NCI-H2107 treated with DMSO at 0.1 percent for 48 hours (cell line): ENCODE results near the gene NYNRIN.
"Not testable (repeated sequence)": the region's sequence is repeated elsewhere in the genome, so short reads cannot be mapped to it uniquely, and the experiment has no call there.

ENCODE experiments used
- DNase-seq: peaks from one replicate; lab custom pipeline; 2025; ENCODE audit not compliant: unreplicated experiment; lab: John Stamatoyannopoulos, UW

The NYNRIN gene

GRCh38 chr14:24442240-24443052 is 43.6 kb downstream of the NYNRIN start, which contains the start of gene SDR39U1:
Gene SDR39U1 (minus strand): TSS chr14:24442776. CDS start chr14:24442769, 7 bp downstream.
- peak; percentile 100 for DNase-seq

GRCh38 chr14:24443053-24443665 is 44.4 kb downstream of the NYNRIN start:
- DNase-seq, result no peak

- DNase-seq, result not testable (repeated sequence)
Observed at GRCh38 chr14:24450828-24451227, 52.0 kb downstream of the NYNRIN start.

- no peak for DNase-seq
Observed at GRCh38 chr14:24456980-24457379, 58.2 kb downstream of the NYNRIN start.

- DNase-seq, result no peak
Observed at GRCh38 chr14:24458736-24459135, 59.9 kb downstream of the NYNRIN start.

GRCh38 chr14:24459331-24459730 is 60.5 kb downstream of the NYNRIN start:
- no peak for DNase-seq

GRCh38 chr14:24461336-24461735 is 62.5 kb downstream of the NYNRIN start:
- DNase-seq, result no peak

GRCh38 chr14:24463017-24463883 is 64.4 kb downstream of the NYNRIN start:
- no peak for DNase-seq

- peak; percentile 98 for DNase-seq
Observed at GRCh38 chr14:24463884-24464785, 65.3 kb downstream of the NYNRIN start.

- DNase-seq, result no peak
Observed at GRCh38 chr14:24465368-24465767, 66.6 kb downstream of the NYNRIN start.

- DNase-seq, result no peak
Observed at GRCh38 chr14:24465805-24466204, 67.0 kb downstream of the NYNRIN start.
